Small intestine (tissue), 7 donors: ENCODE measurements around the gene PLIN5. TPM values are rescaled to one million over a fixed set of nuclear protein-coding genes. Genes with fewer than 3 reads are reported as not detected.
"Not testable (repeated sequence)": the region's sequence is repeated elsewhere in the genome, so short reads cannot be mapped to it uniquely, and the experiment has no call there.

Source experiments
- DNase-seq, 2 donors: peaks; one replicate each; pipeline versions ENCODE4 v3.0.0 to v3.0.0-alpha.2; 2013
- FAIRE-seq: peaks from 2 replicates; lab custom pipeline; 2012; peaks lifted over from hg19 to GRCh38; lab: Jason Lieb, UNC
- H3K27ac ChIP-seq, 3 donors: one replicate each; pipeline ENCODE4 v1.5.1; 2013; ENCODE audit warnings: low read length in 2 of 3, mild to moderate bottlenecking in 2 of 3, control low read depth in 1 of 3, inconsistent platforms in 1 of 3, low read depth in 1 of 3, moderate library complexity in 1 of 3
- H3K27me3 ChIP-seq, 3 donors: one replicate each; pipeline ENCODE4 v1.6.1; 2013; ENCODE audit warnings: low read length in 3 of 3, inconsistent platforms in 1 of 3; ENCODE audit not compliant: control insufficient read depth in 3 of 3, insufficient read depth in 3 of 3
- H3K36me3 ChIP-seq, 3 donors: one replicate each; pipeline ENCODE4 v1.6.1; 2013; ENCODE audit warnings: low read length in 3 of 3, inconsistent platforms in 1 of 3, low read depth in 1 of 3, mild to moderate bottlenecking in 1 of 3, moderate library complexity in 1 of 3; ENCODE audit not compliant: control insufficient read depth in 3 of 3, insufficient read depth in 2 of 3
- H3K4me1 ChIP-seq, 3 donors: one replicate each; pipeline ENCODE4 v1.6.1; 2013; ENCODE audit warnings: low read length in 2 of 3, inconsistent platforms in 1 of 3, low read depth in 1 of 3, mild to moderate bottlenecking in 1 of 3, moderate library complexity in 1 of 3; ENCODE audit not compliant: control insufficient read depth in 3 of 3, insufficient read depth in 2 of 3
- H3K4me3 ChIP-seq, 3 donors: one replicate each; pipeline ENCODE4 v1.5.1; 2013; ENCODE audit warnings: low read length in 3 of 3, control low read depth in 1 of 3, inconsistent platforms in 1 of 3, low read depth in 1 of 3, mild to moderate bottlenecking in 1 of 3, moderate library complexity in 1 of 3
- H3K9me3 ChIP-seq, 2 donors: one replicate each; pipeline ENCODE4 v1.6.1; 2013; ENCODE audit warnings: low read depth in 1 of 2, low read length in 1 of 2; ENCODE audit not compliant: control insufficient read depth in 2 of 2, insufficient read depth in 1 of 2
- WGBS, 3 donors: extraction: QIAGEN DNeasy Blood & Tissue Kit; methylation state at CpG; one replicate each; pipeline ENCODE4 v1.1.7; 2013; 5-methylcytosine and 5-hydroxymethylcytosine counted together
- polyA plus RNA-seq, 4 donors: library from polyadenylated mRNA; stranded (reverse) in 3 of 4; unstranded in 1 of 4; fragments of 200-250 nt in 3 of 4; fragments of 120-200 nt in 1 of 4; gene quantifications; one replicate each; pipeline versions ENCODE4 v1.2.1 to v1.2.3, GENCODE V29; 2013
- donor health status: healthy with polysubstance abuse.
- donor health status: control.
- donor health status: control.
- donor health status: Bipolar disorder and iron deficiency.
- donor health status: healthy.

PLIN5 gene
- polyA plus RNA-seq, 4 donors: 0.27 to 4.5 (median 1.9) TPM

- DNase-seq: no peak
- Histone ChIP-seq H3K27ac (no peak overlapping the region), H3K4me3 (no peak overlapping the region), H3K36me3 (no peaks in the 10 kb centered on the region), H3K4me1 (peaks cover 0 to 4% (median 0%) of the 10 kb centered on the region in 3 donors), H3K9me3 (peaks cover 0 to 8% of the 10 kb centered on the region in 2 donors), H3K27me3 (peaks cover 0 to 3% (median 0%) of the 10 kb centered on the region in 3 donors)
- WGBS, 3 donors: 76 to 79% (median 79%) methylated on average over 64 to 77 of the region's 77 CpGs
- FAIRE-seq: no peak
Observed at GRCh38 chr19:4542896-4543841, 8.1 kb upstream of the PLIN5 start.

GRCh38 chr19:4541806-4542145, 6.8 kb upstream of the PLIN5 start:
- not testable (repeated sequence) for H3K9me3 ChIP-seq, H3K27me3 ChIP-seq, H3K4me1 ChIP-seq, FAIRE-seq, DNase-seq, H3K36me3 ChIP-seq, H3K4me3 ChIP-seq, H3K27ac ChIP-seq
- WGBS, 3 donors: 92 to 97% (median 93%) methylated on average over 12 of the region's 12 CpGs

- 82 to 87% (median 82%) methylated on average over 12 of the region's 12 CpGs for WGBS, 3 donors
- Histone ChIP-seq H3K27me3 (peaks cover 0 to 9% (median 0%) of the 10 kb centered on the region in 3 donors), H3K27ac (peak overlapping the region in 1 of 3 donors; percentile 61), H3K9me3 (peaks cover 0 to 8% of the 10 kb centered on the region in 2 donors), H3K4me1 (peaks cover 0 to 4% (median 0%) of the 10 kb centered on the region in 3 donors), H3K36me3 (no peaks in the 10 kb centered on the region), H3K4me3 (no peak overlapping the region)
- FAIRE-seq: no peak
- DNase-seq: no peak
Observed at GRCh38 chr19:4541114-4541805, 6.2 kb upstream of the PLIN5 start.

- H3K27ac ChIP-seq: peak within 1 kb of the TSS in 2 of 3 donors; percentile 35 to 85
- 41 to 48% (median 46%) methylated on average over 14 of the region's 14 CpGs for WGBS, 3 donors
- H3K27me3 ChIP-seq: peaks cover 0 to 9% (median 5%) of the 10 kb centered on the region in 3 donors
- no peaks in the 10 kb centered on the region for H3K36me3 ChIP-seq
- no peak for FAIRE-seq
- H3K4me3 ChIP-seq: no peak within 1 kb of the TSS
- H3K4me1 ChIP-seq: peaks cover 0 to 12% (median 0%) of the 10 kb centered on the region in 3 donors
- peaks cover 0 to 8% of the 10 kb centered on the region in 2 donors for H3K9me3 ChIP-seq
- DNase-seq: peak; percentile 74 to 79
Observed at GRCh38 chr19:4539693-4540581, 4.9 kb upstream of the PLIN5 start, which contains the start of gene LRG1. Gene LRG1 (minus strand): TSS chr19:4540036. CDS start chr19:4540013, 23 bp downstream.

- FAIRE-seq (no peak), DNase-seq (no peak)
- peaks cover 0 to 10% (median 9%) of the 10 kb centered on the region in 3 donors for H3K27me3 ChIP-seq
- peak overlapping the region in 1 of 3 donors; percentile 85 for H3K27ac ChIP-seq
- peaks cover 0 to 8% of the 10 kb centered on the region in 2 donors for H3K9me3 ChIP-seq
- H3K4me3 ChIP-seq: no peak overlapping the region
- WGBS, 3 donors: 78 to 91% (median 85%) methylated on average over 3 of the region's 3 CpGs
- peaks cover 0 to 12% (median 0%) of the 10 kb centered on the region in 3 donors for H3K4me1 ChIP-seq
- H3K36me3 ChIP-seq: no peaks in the 10 kb centered on the region
Observed at GRCh38 chr19:4539169-4539692, 4.2 kb upstream of the PLIN5 start.

GRCh38 chr19:4538601-4538954, 3.6 kb upstream of the PLIN5 start:
- peaks cover 0 to 12% (median 0%) of the 10 kb centered on the region in 3 donors for H3K4me1 ChIP-seq
- WGBS, 3 donors: 75 to 92% (median 77%) methylated on average over 13 of the region's 13 CpGs
- H3K36me3 ChIP-seq: no peaks in the 10 kb centered on the region
- no peak overlapping the region for H3K4me3 ChIP-seq
- H3K27ac ChIP-seq: no peak overlapping the region
- DNase-seq: no peak
- H3K27me3 ChIP-seq: peaks cover 0 to 10% (median 9%) of the 10 kb centered on the region in 3 donors
- peaks cover 0 to 8% of the 10 kb centered on the region in 2 donors for H3K9me3 ChIP-seq
- FAIRE-seq: no peak

GRCh38 chr19:4537953-4538600, 3.1 kb upstream of the PLIN5 start:
- H3K4me3 ChIP-seq: no peak overlapping the region
- 82 to 88% (median 87%) methylated on average over 24 to 27 of the region's 27 CpGs for WGBS, 3 donors
- DNase-seq: no peak
- FAIRE-seq: no peak
- H3K9me3 ChIP-seq: peaks cover 0 to 8% of the 10 kb centered on the region in 2 donors
- no peak overlapping the region for H3K27ac ChIP-seq
- H3K27me3 ChIP-seq: peaks cover 0 to 10% (median 9%) of the 10 kb centered on the region in 3 donors
- H3K4me1 ChIP-seq: peaks cover 0 to 12% (median 0%) of the 10 kb centered on the region in 3 donors
- no peaks in the 10 kb centered on the region for H3K36me3 ChIP-seq
